ENCODE data around the gene SLC25A47.

Gene SLC25A47

DNA sequence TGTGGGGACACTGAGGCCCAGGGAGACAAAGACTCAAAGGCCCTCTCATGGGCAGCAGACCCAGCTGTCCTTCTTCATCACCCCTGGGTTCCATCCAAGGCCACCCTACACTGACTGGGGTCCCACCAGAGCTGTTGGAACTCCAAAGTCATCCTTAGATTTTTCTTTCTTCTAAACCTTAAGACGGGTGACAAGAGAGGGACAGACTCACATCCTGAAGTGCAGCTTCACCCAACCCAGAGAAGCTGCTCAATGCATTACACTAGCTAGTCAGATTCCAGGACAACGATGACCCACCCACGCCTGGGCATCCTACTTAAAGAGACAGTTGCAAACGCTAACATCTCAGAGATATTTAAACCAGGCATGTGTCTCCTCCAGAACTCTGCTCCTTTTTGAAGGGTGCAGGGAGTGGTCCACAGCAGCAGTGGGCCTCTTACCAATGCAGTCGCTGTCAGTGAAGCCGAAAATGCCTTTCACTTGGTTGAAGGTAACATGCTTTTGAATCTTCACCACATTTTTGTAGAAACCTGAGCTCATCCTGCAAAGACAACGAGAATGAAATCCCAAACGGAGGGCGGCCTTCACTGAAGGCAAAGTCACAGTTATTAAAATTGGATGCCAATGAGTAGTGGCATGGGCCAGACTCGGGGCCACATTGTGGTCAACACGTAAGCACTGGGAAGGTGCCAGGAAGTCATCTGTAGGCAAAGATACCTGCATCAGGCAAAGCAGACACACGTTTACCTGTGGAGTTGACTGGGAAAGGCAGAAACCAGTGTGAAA, 23.4 kb downstream of the SLC25A47 start:
- DNase-seq (ENCODE audit: low read depth in 2 of 2): no peak

GRCh38 chr14:100348253-100348729, 25.2 kb downstream of the SLC25A47 start:
- DNase-seq (ENCODE audit: low read depth in 2 of 2): no peak

GRCh38 chr14:100348784-100349685, 25.9 kb downstream of the SLC25A47 start:
- DNase-seq (ENCODE audit: low read depth in 2 of 2): no peak

DNA sequence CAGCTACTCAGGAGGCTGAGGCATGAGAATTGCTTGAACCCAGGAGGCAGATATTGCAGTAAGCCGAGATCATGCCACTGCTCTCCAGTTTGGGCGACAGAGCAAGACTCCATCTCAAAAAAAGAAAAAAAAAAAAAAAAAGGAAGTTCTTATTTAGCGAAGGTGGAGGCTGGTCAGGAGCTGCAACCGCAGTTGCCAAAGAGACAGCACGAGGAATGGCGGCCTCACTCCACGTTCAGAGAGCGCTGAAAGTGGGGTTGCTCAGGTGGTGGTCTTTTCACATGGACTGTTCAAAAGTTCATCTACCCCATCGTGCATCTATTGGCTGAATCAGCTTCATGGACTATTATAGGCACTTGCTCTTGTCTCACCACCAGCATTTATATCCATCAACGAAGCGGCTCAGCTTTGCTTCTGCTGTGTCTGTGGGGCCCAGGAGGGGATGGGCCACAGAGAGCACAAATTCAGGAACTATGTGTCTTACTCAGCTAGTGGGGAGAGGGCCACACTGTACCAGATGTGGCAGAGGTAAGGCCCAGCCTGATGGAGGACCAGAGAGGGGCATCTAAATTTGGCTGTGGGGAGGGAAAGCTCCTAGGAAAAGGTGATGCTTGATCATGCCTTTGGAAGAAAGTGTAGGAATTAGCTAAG, 27.3 kb downstream of the SLC25A47 start:
- DNase-seq (ENCODE audit: low read depth in 2 of 2): no peak

DNA sequence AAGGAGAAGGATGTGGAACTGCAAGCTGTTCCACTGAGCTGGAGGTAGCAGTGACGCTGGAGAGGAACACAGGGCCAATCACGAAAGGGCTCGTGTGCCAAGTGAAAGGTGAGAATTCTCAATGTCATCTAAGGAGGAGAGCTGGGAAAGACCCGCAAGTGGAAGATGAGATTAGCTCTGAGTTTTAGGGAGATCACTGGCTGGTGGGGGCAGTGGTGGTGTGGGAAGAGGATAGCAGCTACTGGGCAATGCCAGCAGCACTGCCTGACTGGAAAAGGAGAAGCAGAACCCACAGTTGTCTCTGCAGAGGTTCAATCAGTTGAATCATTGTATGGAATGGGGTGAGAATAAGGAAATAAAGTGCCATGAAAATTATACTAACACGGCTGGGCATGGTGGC, 27.8 kb downstream of the SLC25A47 start:
- no peak for DNase-seq (ENCODE audit: low read depth in 2 of 2)

DNA sequence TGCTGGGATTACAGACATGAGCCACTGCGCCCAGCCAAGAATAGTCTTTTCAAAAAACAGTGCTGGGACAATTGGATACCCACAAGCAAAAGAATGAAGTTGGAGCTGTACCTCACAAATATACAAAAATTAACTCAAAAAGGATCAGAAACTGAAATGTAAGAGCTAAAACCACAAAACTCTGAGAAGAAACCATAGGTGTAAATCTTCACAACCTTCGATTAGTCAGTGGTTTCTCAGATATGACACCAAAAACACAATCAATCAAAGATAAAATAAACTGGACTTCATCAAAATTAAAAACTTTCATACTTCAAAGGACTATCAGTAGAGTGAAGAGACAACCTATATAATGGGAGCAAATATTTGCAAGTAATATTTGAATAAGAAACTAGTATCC, 35.3 kb downstream of the SLC25A47 start:
- no peak for DNase-seq (ENCODE audit: low read depth in 2 of 2)

DNA sequence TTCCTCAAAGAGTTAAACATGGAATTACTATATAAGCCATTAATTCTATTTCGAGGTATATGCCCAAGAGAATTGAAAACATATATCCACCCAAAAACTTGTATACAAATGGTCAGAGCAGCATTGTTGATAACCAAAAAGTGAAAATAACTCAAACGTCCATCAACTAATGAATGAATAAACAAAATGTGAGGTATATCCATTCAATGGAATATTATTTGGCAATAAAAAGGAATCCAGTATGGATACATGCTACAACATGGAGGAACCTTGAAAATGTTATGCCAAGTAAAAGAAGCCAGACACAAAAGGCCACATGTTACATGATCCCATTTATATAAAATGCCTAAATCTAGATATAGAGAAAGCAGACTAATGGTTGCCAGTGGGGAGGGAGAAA, 36.0 kb downstream of the SLC25A47 start:
- DNase-seq (ENCODE audit: low read depth in 2 of 2): no peak

DNA sequence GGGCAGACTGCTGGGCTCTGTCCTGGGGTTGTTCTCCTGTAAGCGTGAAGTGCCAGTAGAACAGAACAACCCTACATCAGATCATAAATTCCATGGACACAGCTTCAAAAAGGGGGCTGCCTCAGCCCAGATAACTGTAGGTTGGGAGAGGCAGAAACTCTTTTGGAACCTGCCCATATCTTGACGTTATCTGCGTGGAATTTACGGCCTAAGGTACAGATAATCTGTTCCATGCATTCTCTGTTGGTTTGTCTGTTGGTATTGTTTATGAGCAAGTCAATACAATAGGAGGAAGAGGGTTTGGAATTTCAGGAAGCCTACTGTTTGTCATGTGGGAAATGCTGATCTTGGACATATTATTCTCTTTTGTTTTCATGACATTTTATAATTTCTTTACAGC, 36.7 kb downstream of the SLC25A47 start:
- DNase-seq (ENCODE audit: low read depth in 2 of 2): no peak

DNA sequence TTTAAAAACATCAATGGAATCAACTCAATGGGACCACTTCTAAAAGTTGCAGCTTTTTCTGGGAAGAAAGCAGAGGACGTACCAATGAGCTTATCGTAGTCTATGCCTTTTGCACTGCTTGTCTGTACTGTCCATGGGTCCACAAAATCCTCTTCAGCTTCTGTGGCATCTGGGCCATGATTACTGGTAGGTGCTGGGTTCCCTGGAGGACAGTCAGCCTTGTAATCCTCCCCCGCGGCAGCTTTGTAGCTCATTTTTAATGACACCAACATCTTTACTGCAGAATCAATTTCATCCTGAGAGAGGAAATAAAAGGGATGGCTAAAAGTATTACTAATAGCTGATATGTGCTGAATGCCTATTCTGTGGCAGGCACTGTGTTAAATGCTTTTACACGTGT, 38.5 kb downstream of the SLC25A47 start:
- no peak for DNase-seq (ENCODE audit: low read depth in 2 of 2)

DNA sequence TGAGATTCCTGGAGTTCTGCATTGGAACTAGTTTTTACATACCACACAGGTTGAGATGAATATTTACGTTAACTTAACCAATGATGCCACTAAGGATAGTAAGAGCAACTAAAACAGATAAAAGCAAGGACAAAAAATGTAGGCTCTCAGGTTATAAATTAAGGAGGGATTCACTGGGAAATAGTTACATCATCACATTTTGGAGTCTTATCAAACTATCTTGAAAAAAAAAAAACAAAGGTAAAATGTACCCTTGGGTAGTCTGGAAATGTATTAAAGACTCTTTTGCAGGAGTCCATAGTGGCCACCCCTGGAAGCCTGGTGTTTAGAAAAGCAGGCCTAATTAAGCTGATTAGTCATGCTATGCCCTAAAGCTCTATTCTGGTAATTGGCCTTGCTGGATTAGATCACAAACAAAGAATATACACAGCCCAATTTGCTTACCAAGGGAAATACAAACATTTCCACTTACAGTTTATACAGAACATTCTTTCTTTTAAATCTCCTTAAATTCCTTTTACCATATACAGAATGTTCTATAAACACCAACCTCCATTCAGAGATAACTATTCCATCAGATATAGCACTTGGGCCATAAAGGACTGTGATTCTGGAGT, 39.3 kb downstream of the SLC25A47 start:
- no peak for DNase-seq (ENCODE audit: low read depth in 2 of 2)

DNA sequence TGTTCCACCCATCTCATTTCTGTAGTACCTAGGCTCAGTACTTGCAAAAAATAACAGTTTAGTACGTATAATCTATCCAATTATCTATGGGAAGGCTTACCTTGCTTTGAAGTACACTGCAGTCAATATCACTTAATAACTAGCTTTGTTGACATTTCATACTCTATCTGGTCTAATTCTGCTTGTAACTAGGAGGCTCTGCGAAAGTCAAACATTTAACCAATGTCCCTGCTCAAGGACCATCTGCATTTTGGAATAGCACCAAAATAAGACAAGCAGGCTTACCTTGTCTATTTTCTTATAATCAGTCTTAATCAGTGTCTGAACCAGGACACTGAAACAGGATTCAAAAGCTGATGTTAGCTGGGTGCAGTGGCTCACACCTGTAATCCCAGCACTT, 39.9 kb downstream of the SLC25A47 start:
- no peak for DNase-seq (ENCODE audit: low read depth in 2 of 2)

GRCh38 chr14:100364403-100364802, 41.3 kb downstream of the SLC25A47 start:
- DNase-seq (ENCODE audit: low read depth in 2 of 2): no peak

- DNase-seq (ENCODE audit: low read depth in 2 of 2): no peak
Measured at GRCh38 chr14:100365741-100366140, 42.6 kb downstream of the SLC25A47 start.

- DNase-seq (ENCODE audit: low read depth in 2 of 2): no peak
Measured at GRCh38 chr14:100369019-100369418, 45.9 kb downstream of the SLC25A47 start.

- DNase-seq (ENCODE audit: low read depth in 2 of 2): no peak
Measured at GRCh38 chr14:100370003-100370402, 46.9 kb downstream of the SLC25A47 start.

- DNase-seq (ENCODE audit: low read depth in 2 of 2): no peak
Measured at GRCh38 chr14:100371773-100372172, 48.6 kb downstream of the SLC25A47 start.

- DNase-seq (ENCODE audit: low read depth in 2 of 2): no peak
Measured at GRCh38 chr14:100372357-100373048, 49.4 kb downstream of the SLC25A47 start.

- no peak for DNase-seq (ENCODE audit: low read depth in 2 of 2)
Measured at GRCh38 chr14:100374270-100374669, 51.1 kb downstream of the SLC25A47 start.

DNA sequence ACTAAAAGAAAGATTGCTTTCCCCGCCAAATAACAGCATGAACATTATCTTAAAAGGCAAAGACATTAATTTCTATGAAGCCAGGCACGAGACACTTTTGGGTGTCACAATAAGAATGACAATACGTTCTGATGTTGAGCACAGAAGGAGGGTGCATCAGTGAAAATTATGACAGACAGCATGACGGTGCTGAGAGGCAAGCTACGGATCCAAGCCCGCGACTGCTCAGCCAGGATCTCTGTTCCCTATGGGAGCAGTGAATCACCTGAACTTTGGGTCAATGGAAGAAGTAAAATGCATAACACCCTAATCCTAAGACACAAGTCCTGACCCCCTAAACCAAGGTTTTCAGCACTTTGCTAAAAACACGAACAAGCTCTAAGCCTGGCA, 51.7 kb downstream of the SLC25A47 start:
- DNase-seq (ENCODE audit: low read depth in 2 of 2): no peak

- peak; percentile 75 for DNase-seq (ENCODE audit: low read depth in 2 of 2)
Measured at GRCh38 chr14:100375266-100375962, 52.3 kb downstream of the SLC25A47 start.

Measured in activated CD4-positive, alpha-beta T cell treated with anti-CD3 and anti-CD28 coated beads for 24 hours (primary cell).